H9 (cell line): ENCODE measurements around the gene RAD51C. TPM values are rescaled to one million over a fixed set of nuclear protein-coding genes. Genes with fewer than 3 reads are reported as not detected.

Source experiments
- DNase-seq: peaks from one replicate; pipeline ENCODE4 v3.0.0-alpha.2; 2017
- H2AFZ ChIP-seq: one replicate; pipeline ENCODE4 v1.6.1; 2013; ENCODE audit warnings: mild to moderate bottlenecking, low read length, control low read depth, moderate library complexity
- H2AK5ac ChIP-seq: 2 replicates; pipeline ENCODE4 v1.6.1; 2013; ENCODE audit warnings: low read length, control low read depth, mixed read lengths; ENCODE audit not compliant: insufficient read length
- H2BK120ac ChIP-seq: one replicate; pipeline ENCODE4 v1.6.1; 2013; ENCODE audit warnings: low read depth, mild to moderate bottlenecking, low read length, control low read depth, inconsistent platforms; ENCODE audit not compliant: poor library complexity, severe bottlenecking
- H2BK12ac ChIP-seq: 2 replicates; pipeline ENCODE4 v1.6.1; 2013; ENCODE audit warnings: low read length, control low read depth, mixed read lengths, low read depth; ENCODE audit not compliant: insufficient read length
- H2BK15ac ChIP-seq: 2 replicates; pipeline ENCODE4 v1.6.1; 2013; ENCODE audit warnings: low read depth, low read length, control low read depth
- H2BK20ac ChIP-seq: one replicate; pipeline ENCODE4 v1.6.1; 2013; ENCODE audit warnings: low read depth, mild to moderate bottlenecking, low read length, control low read depth, inconsistent platforms; ENCODE audit not compliant: poor library complexity, severe bottlenecking
- H2BK5ac ChIP-seq: 2 replicates; pipeline ENCODE4 v1.6.1; 2013; ENCODE audit warnings: low read length, control low read depth, mixed read lengths; ENCODE audit not compliant: insufficient read length
- H3K14ac ChIP-seq: 2 replicates; pipeline ENCODE4 v1.6.1; 2013; ENCODE audit warnings: low read length, control low read depth; ENCODE audit not compliant: insufficient read depth
- H3K18ac ChIP-seq: 2 replicates; pipeline ENCODE4 v1.6.1; 2013; ENCODE audit warnings: low read depth, mild to moderate bottlenecking, mixed read lengths, low read length, control low read depth; ENCODE audit not compliant: insufficient read length
- H3K23ac ChIP-seq: 2 replicates; pipeline ENCODE4 v1.6.1; 2013; ENCODE audit warnings: low read length, control low read depth, mixed read lengths, low read depth; ENCODE audit not compliant: insufficient read length
- H3K23me2 ChIP-seq: 2 replicates; pipeline ENCODE4 v1.6.1; 2013; ENCODE audit warnings: low read depth, mild to moderate bottlenecking, mixed read lengths, low read length, control low read depth; ENCODE audit not compliant: insufficient read length, poor library complexity, severe bottlenecking
- H3K27ac ChIP-seq: 2 replicates; pipeline ENCODE4 v1.5.1; 2013; ENCODE audit warnings: low read length, control low read depth, mixed read lengths, low read depth; ENCODE audit not compliant: insufficient read length
- H3K27me3 ChIP-seq: 2 replicates; pipeline ENCODE4 v1.6.1; 2013; ENCODE audit warnings: low read length, control low read depth, inconsistent platforms; ENCODE audit not compliant: insufficient read depth
- H3K4ac ChIP-seq: 2 replicates; pipeline ENCODE4 v1.6.1; 2013; ENCODE audit warnings: low read depth, mild to moderate bottlenecking, control low read depth, inconsistent platforms, low read length, moderate library complexity
- H3K4me1 ChIP-seq: 2 replicates; pipeline ENCODE4 v1.6.1; 2013; ENCODE audit warnings: low read length, control low read depth, inconsistent platforms; ENCODE audit not compliant: insufficient read depth
- H3K4me2 ChIP-seq: 2 replicates; pipeline ENCODE4 v1.6.1; 2013; ENCODE audit warnings: low read length, control low read depth, mixed read lengths; ENCODE audit not compliant: insufficient read length, insufficient read depth
- H3K56ac ChIP-seq: 2 replicates; pipeline ENCODE4 v1.6.1; 2013; ENCODE audit warnings: low read depth, mild to moderate bottlenecking, mixed read lengths, low read length, control low read depth; ENCODE audit not compliant: insufficient read length
- H3K79me1 ChIP-seq: 2 replicates; pipeline ENCODE4 v1.6.1; 2013; ENCODE audit warnings: low read depth, mild to moderate bottlenecking, moderate library complexity, low read length, control low read depth, inconsistent platforms; ENCODE audit not compliant: insufficient read depth, poor library complexity, severe bottlenecking
- H3K79me2 ChIP-seq: 2 replicates; pipeline ENCODE4 v1.6.1; 2013; ENCODE audit warnings: low read length, control low read depth, inconsistent platforms; ENCODE audit not compliant: insufficient read depth
- H3K9ac ChIP-seq: 2 replicates; pipeline ENCODE4 v1.6.1; 2013; ENCODE audit warnings: low read length, control low read depth, mixed read lengths; ENCODE audit not compliant: insufficient read length; ENCODE audit errors: extremely low read depth
- H3K9me3 ChIP-seq: one replicate; pipeline ENCODE4 v1.6.1; 2013; ENCODE audit warnings: low read depth, low read length, inconsistent platforms; ENCODE audit not compliant: control insufficient read depth
- H3T11ph ChIP-seq: one replicate; pipeline ENCODE4 v1.6.1; 2013; ENCODE audit warnings: mild to moderate bottlenecking, low read length, control low read depth, inconsistent platforms
- H4K20me1 ChIP-seq: one replicate; pipeline ENCODE4 v1.6.1; 2013; ENCODE audit not compliant: control insufficient read depth, insufficient read length, insufficient read depth
- H4K5ac ChIP-seq: 2 replicates; pipeline ENCODE4 v1.6.1; 2013; ENCODE audit warnings: low read depth, mild to moderate bottlenecking, mixed read lengths, low read length, control low read depth; ENCODE audit not compliant: insufficient read length
- H4K8ac ChIP-seq: replicated peaks from 2 replicates; pipeline ENCODE4 v1.6.1; 2013; ENCODE audit warnings: low read length, control low read depth, mixed read lengths, low read depth; ENCODE audit not compliant: insufficient read length
- H4K91ac ChIP-seq: 2 replicates; pipeline ENCODE4 v1.6.1; 2013; ENCODE audit warnings: low read depth, mild to moderate bottlenecking, moderate library complexity, mixed read lengths, low read length, control low read depth; ENCODE audit not compliant: insufficient read length
- H3K27ac Mint-ChIP-seq, 3 experiments: 2 replicates in 2 of 3; 3 replicates in 1 of 3; pipeline ENCODE4 v1.8.0; 2020 to 2021; ENCODE audit warnings: mixed read lengths in 3 of 3, mild to moderate bottlenecking in 1 of 3, moderate library complexity in 1 of 3
- H3K27me3 Mint-ChIP-seq: 2 replicates; pipeline ENCODE4 v1.8.0; 2021; ENCODE audit warnings: low read depth, mild to moderate bottlenecking, moderate library complexity, mixed read lengths
- H3K36me3 Mint-ChIP-seq, 3 experiments: 2 replicates in 2 of 3; 3 replicates in 1 of 3; pipeline ENCODE4 v1.8.0; 2020 to 2021; ENCODE audit warnings: low read depth in 3 of 3, mixed read lengths in 3 of 3; ENCODE audit not compliant: insufficient read depth in 1 of 3
- H3K4me1 Mint-ChIP-seq, 2 experiments: 2 replicates each; pipeline ENCODE4 v1.8.0; 2020; ENCODE audit warnings: mixed read lengths in 2 of 2
- H3K4me3 Mint-ChIP-seq, 2 experiments: 2 replicates in 1 of 2; 3 replicates in 1 of 2; pipeline ENCODE4 v1.8.0; 2020 to 2021; ENCODE audit warnings: mild to moderate bottlenecking in 2 of 2, mixed read lengths in 2 of 2, moderate library complexity in 1 of 2
- H3K9me3 Mint-ChIP-seq, 2 experiments: 2 replicates in 1 of 2; 3 replicates in 1 of 2; pipeline ENCODE4 v1.8.0; 2020; ENCODE audit warnings: mild to moderate bottlenecking in 2 of 2, mixed read lengths in 2 of 2, moderate library complexity in 1 of 2
- WGBS: extraction: QIAGEN DNeasy Blood & Tissue Kit; methylation state at CpG from one replicate; pipeline ENCODE4 v1.1.7; 2013; ENCODE audit warnings: missing lambda C conversion rate, low lambda C conversion rate, mixed read lengths; ENCODE audit not compliant: insufficient read length; ENCODE audit errors: extremely low coverage; 5-methylcytosine and 5-hydroxymethylcytosine counted together
- long read RNA-seq: library from polyadenylated mRNA; unstranded; transcript quantifications from one replicate; pipeline ENCODE4 v2.0.0, GENCODE V29; 2020
- total RNA-seq: library from RNA; stranded (reverse); gene quantifications from 2 replicates; pipeline ENCODE4 v1.2.1, GENCODE V29; 2021
- TF ChIP-seq, protein P1 (sequence below): fragments of 200-600 bp; sonication (generic); conservative IDR thresholded peaks from 3 replicates; pipeline ENCODE4 v1.8.0; 2021; ENCODE audit warnings: antibody characterized with exemption, mild to moderate bottlenecking

Gene RAD51C
- total RNA-seq = 11.3 and 16.3 TPM in 2 replicates
- long read RNA-seq, transcript RAD51C-201 (9 exons, 2,591 nt) = major isoform, 24 of 59 reads
- long read RNA-seq, partial matches to known transcripts = 1 of 59 reads
- long read RNA-seq, other reads (novel, unspliced or antisense) = 29 of 59 reads

- Histone ChIP-seq H4K8ac (no peak within 1 kb of the TSS), H3T11ph (no peak within 1 kb of the TSS), H3K14ac (peak within 1 kb of the TSS; percentile 80; the same call in 1 of the 2 replicates), H3K27ac (no peak within 1 kb of the TSS), H2AFZ (no peak within 1 kb of the TSS), H4K5ac (no peak within 1 kb of the TSS), H3K18ac (peak within 1 kb of the TSS; percentile 59), H2BK12ac (no peak within 1 kb of the TSS), H3K79me1 (no peaks in the 10 kb centered on the region), H3K4me2 (peak within 1 kb of the TSS; percentile 17), H3K9ac (peak within 1 kb of the TSS; percentile 32), H2BK20ac (no peak within 1 kb of the TSS), H3K56ac (no peak within 1 kb of the TSS), H2AK5ac (no peak within 1 kb of the TSS), H2BK15ac (no peak within 1 kb of the TSS), H3K27me3 (no peaks in the 10 kb centered on the region), H4K20me1 (no peaks in the 10 kb centered on the region), H3K23me2 (no peaks in the 10 kb centered on the region), H2BK5ac (no peak within 1 kb of the TSS), H3K9me3 (no peaks in the 10 kb centered on the region), H4K91ac (no peak within 1 kb of the TSS), H3K23ac (no peak within 1 kb of the TSS), H3K4ac (no peak within 1 kb of the TSS), H3K79me2 (no peaks in the 10 kb centered on the region), H2BK120ac (no peak within 1 kb of the TSS), H3K4me1 (no peaks in the 10 kb centered on the region)
- Mint-ChIP-seq H3K27me3 (0 out of 2 replicates have a peak, but pooled peaks cover 5% of the 10 kb centered on the region), H3K27ac (peak within 1 kb of the TSS; percentile 40 to 88 (median 64); a peak in 5 of 7 replicates), H3K4me3 (peak within 1 kb of the TSS; percentile 67 to 73), H3K36me3 (0 out of 7 replicates have a peak, but pooled peaks cover 0 to 4% (median 0%) of the 10 kb centered on the region in 3 experiments), H3K9me3 (no peaks in the 10 kb centered on the region), H3K4me1 (peaks cover 12 to 16% of the 10 kb centered on the region in 2 experiments)
- no CpG with 5 or more reads among the region's 50 CpGs for WGBS
- peak; percentile 85 for DNase-seq
- TF ChIP-seq, protein P1, sequence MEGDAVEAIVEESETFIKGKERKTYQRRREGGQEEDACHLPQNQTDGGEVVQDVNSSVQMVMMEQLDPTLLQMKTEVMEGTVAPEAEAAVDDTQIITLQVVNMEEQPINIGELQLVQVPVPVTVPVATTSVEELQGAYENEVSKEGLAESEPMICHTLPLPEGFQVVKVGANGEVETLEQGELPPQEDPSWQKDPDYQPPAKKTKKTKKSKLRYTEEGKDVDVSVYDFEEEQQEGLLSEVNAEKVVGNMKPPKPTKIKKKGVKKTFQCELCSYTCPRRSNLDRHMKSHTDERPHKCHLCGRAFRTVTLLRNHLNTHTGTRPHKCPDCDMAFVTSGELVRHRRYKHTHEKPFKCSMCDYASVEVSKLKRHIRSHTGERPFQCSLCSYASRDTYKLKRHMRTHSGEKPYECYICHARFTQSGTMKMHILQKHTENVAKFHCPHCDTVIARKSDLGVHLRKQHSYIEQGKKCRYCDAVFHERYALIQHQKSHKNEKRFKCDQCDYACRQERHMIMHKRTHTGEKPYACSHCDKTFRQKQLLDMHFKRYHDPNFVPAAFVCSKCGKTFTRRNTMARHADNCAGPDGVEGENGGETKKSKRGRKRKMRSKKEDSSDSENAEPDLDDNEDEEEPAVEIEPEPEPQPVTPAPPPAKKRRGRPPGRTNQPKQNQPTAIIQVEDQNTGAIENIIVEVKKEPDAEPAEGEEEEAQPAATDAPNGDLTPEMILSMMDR = no peak; the same call in 2 of the 3 replicates
These were observed at the start of gene RAD51C for GRCh38 chr17:58692239-58693055. RAD51C (plus strand) TSS chr17:58692602; CDS start chr17:58692644, 42 bp downstream.
